ENCODE data around the gene SIVA1. TPM values are rescaled to one million over a fixed set of nuclear protein-coding genes. Genes with fewer than 3 reads are reported as not detected.

Gene SIVA1
- total and polyA plus RNA-seq, 2 of the 8 experiments (the other 6 are each of a cell fraction or from before 2014, with no cell fraction given) = 123 to 589 TPM

GRCh38 chr14:104730487-104730886, 22.5 kb upstream of the SIVA1 start (continued):
- TF ChIP-seq EGR1 (IDR thresholded peaks at IDR 0.05; ENCODE audit: borderline replicate concordance, low read depth, low read length) = no peak
- TF ChIP-seq EZH2 (IDR thresholded peaks at IDR 0.05; ENCODE audit: low read depth, low read length, severe bottlenecking) = no peak
- TF ChIP-seq CHD2 (IDR thresholded peaks at IDR 0.05; ENCODE audit: low read length) = no peak
- no peak for TF ChIP-seq NRF1 (IDR thresholded peaks at IDR 0.05; ENCODE audit: low read depth, low read length)
- TF ChIP-seq CBX5 (IDR thresholded peaks at IDR 0.05; ENCODE audit: low read depth, low read length) = no peak
- TF ChIP-seq ATF2 (IDR thresholded peaks at IDR 0.05; ENCODE audit: low read length) = no peak
- no peak for TF ChIP-seq PHF8 (conservative IDR thresholded peaks at IDR 0.05; ENCODE audit: low read depth, low read length)
- no peak for TF ChIP-seq EP300 (IDR thresholded peaks at IDR 0.05; ENCODE audit: borderline replicate concordance in 1 of 2, low read depth in 2 of 2, low read length in 2 of 2)
